CD4-positive, CD25-positive, alpha-beta regulatory T cell (primary cell): Measurements from ENCODE around the gene TPR. TPM values are rescaled to one million over a fixed set of nuclear protein-coding genes. Genes with fewer than 3 reads are reported as not detected.
A peak's percentile ranks its signal among the peaks of the same experiment; 100 is the strongest.
"Not testable (repeated sequence)": the region's sequence is repeated elsewhere in the genome, so short reads cannot be mapped to it uniquely, and the experiment has no call there.

ENCODE experiments used
- ATAC-seq, 2 donors: fragments of 150-1000 bp; cut with Tn5 transposase; one replicate each; pipeline ENCODE4 v1.10.0; 2021; ENCODE audit warnings: low read depth in 2 of 2, moderate number of reproducible peaks in 2 of 2, moderate library complexity in 1 of 2
- DNase-seq, 3 donors: peaks; one replicate each; pipeline versions ENCODE4 v3.0.0 to v3.0.0-alpha.2; 2012 to 2022; ENCODE audit warnings: mixed read lengths in 1 of 3
- H3K27ac ChIP-seq: one replicate; pipeline ENCODE4 v1.7.0; 2013; ENCODE audit warnings: mild to moderate bottlenecking, low read length; ENCODE audit not compliant: insufficient read depth, poor library complexity, severe bottlenecking
- H3K27me3 ChIP-seq: one replicate; pipeline ENCODE4 v1.7.0; 2013; ENCODE audit warnings: low read length; ENCODE audit not compliant: control insufficient read depth, insufficient read depth
- H3K36me3 ChIP-seq: one replicate; pipeline ENCODE4 v1.7.0; 2013; ENCODE audit warnings: mild to moderate bottlenecking, low read length, moderate library complexity; ENCODE audit not compliant: control insufficient read depth, insufficient read depth
- H3K4me1 ChIP-seq: 2 replicates; pipeline ENCODE4 v1.7.0; 2013; ENCODE audit warnings: mild to moderate bottlenecking, low read length; ENCODE audit not compliant: insufficient read depth, control insufficient read depth, poor library complexity, severe bottlenecking
- H3K4me3 ChIP-seq: one replicate; pipeline ENCODE4 v1.7.0; 2013; ENCODE audit warnings: low read depth, mild to moderate bottlenecking, low read length, moderate library complexity
- H3K9me3 ChIP-seq, 2 experiments: 1 replicate in 1 of 2; 2 replicates in 1 of 2; pipeline ENCODE4 v1.7.0; 2013; ENCODE audit warnings: low read length in 2 of 2, mild to moderate bottlenecking in 1 of 2, moderate library complexity in 1 of 2; ENCODE audit not compliant: control insufficient read depth in 2 of 2
- H3K27ac Mint-ChIP-seq, 3 donors: one replicate each; pipeline ENCODE4 v1.8.0; 2020 to 2022; ENCODE audit warnings: mild to moderate bottlenecking in 3 of 3, mixed read lengths in 3 of 3, moderate library complexity in 2 of 3
- H3K27me3 Mint-ChIP-seq: one replicate; pipeline ENCODE4 v1.8.0; 2022; ENCODE audit warnings: mild to moderate bottlenecking, mixed read lengths
- H3K36me3 Mint-ChIP-seq: one replicate; pipeline ENCODE4 v1.8.0; 2020; ENCODE audit warnings: mixed read lengths
- H3K4me1 Mint-ChIP-seq, 4 donors: one replicate each; pipeline ENCODE4 v1.8.0; 2020 to 2022; ENCODE audit warnings: mixed read lengths in 4 of 4, mild to moderate bottlenecking in 1 of 4
- H3K4me3 Mint-ChIP-seq, 4 donors: one replicate each; pipeline ENCODE4 v1.8.0; 2020 to 2022; ENCODE audit warnings: mild to moderate bottlenecking in 4 of 4, mixed read lengths in 4 of 4, moderate library complexity in 3 of 4
- H3K9me3 Mint-ChIP-seq, 7 donors: one replicate each; pipeline ENCODE4 v1.8.0; 2020 to 2022; ENCODE audit warnings: mixed read lengths in 7 of 7, mild to moderate bottlenecking in 3 of 7, moderate library complexity in 2 of 7
- polyA plus RNA-seq, 4 donors: library from polyadenylated mRNA; unstranded; fragments of 300-500 nt; fragmentation: Illumina TruSeq; gene quantifications; one replicate each; pipeline ENCODE4 v1.2.3, GENCODE V29; 2021
- total RNA-seq: library from RNA; stranded (reverse); gene quantifications from one replicate; pipeline ENCODE4 v1.2.3, GENCODE V29; 2022

The TPR gene
- total and polyA plus RNA-seq, 5 donors from 2014 or later = 94.4 to 208 (median 118) TPM

GRCh38 chr1:186386725-186387383 is 11.8 kb upstream of the TPR start:
- Histone ChIP-seq H3K27me3 (no peaks in the 10 kb centered on the region), H3K4me1 (peaks cover 4% of the 10 kb centered on the region), H3K36me3 (peaks cover 49% of the 10 kb centered on the region), H3K9me3 (no peaks in the 10 kb centered on the region), H3K27ac (no peak overlapping the region), H3K4me3 (no peak overlapping the region)
- DNase-seq = no peak
- no peaks in the 10 kb centered on the region for H3K27me3 Mint-ChIP-seq
- no peaks in the 10 kb centered on the region for H3K9me3 Mint-ChIP-seq
- H3K36me3 Mint-ChIP-seq = peaks cover 16% of the 10 kb centered on the region
- peaks cover 4 to 12% (median 9%) of the 10 kb centered on the region in 4 donors for H3K4me1 Mint-ChIP-seq
- ATAC-seq = no peak
- no peak overlapping the region for H3K4me3 Mint-ChIP-seq
- no peak overlapping the region for H3K27ac Mint-ChIP-seq

GRCh38 chr1:186375929-186376319 is 871 bp upstream of the TPR start:
- H3K36me3 ChIP-seq = peaks cover 24% of the 10 kb centered on the region
- ATAC-seq (peak in 1 of 2 donors; percentile 2), DNase-seq (no peak)
- Mint-ChIP-seq H3K9me3 (peaks cover 0 to 2% (median 0%) of the 10 kb centered on the region in 7 donors), H3K36me3 (peaks cover 17% of the 10 kb centered on the region), H3K27me3 (no peaks in the 10 kb centered on the region), H3K27ac (peak overlapping the region; percentile 97 to 99 (median 98)), H3K4me3 (peak overlapping the region; percentile 85 to 99 (median 96)), H3K4me1 (peaks cover 29 to 63% (median 38%) of the 10 kb centered on the region in 4 donors)
- H3K27me3 ChIP-seq = no peaks in the 10 kb centered on the region
- H3K27ac ChIP-seq = peak overlapping the region; percentile 95
- H3K4me3 ChIP-seq = peak overlapping the region; percentile 94
- no peaks in the 10 kb centered on the region for H3K9me3 ChIP-seq
- H3K4me1 ChIP-seq = peaks cover 40% of the 10 kb centered on the region

DNA sequence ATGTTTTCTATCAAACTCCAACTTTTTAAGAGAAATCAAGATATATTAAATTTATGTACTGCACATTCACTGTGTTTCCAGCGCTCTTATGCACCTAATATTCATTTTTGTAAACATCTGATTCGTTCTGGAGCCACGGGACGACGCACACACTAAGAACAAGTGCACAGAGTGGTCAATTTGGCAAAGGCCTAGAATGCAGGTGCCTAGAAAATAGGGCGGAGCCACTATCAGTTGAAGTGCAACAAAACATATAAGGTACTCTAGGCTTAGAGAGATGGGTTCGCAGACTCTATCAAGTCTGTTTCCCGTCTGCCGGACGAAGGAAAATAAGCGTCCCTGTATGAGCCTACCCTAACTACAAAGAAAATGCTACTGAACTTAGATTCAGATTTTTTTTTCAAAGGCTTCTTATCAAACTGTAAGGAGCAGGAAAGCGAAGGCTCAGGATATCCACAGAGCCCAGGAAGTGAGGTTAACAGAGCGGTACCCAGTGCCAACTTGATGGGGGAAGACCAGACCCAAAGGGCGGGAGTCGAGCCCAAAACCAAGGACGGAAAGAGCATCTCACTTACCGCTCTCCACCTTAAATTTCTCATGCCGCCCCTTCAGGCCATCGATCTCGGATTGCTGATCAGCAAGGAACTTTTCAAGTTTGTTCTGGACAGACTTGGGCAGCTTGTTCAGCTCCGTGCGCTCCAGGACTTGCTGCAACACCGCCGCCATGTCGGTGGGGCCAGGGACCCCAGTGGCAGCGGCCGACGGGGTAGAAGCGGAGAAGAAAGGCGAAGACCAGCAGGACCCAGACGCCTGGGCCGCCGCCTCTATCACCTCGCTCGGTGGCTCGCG is 526 bp downstream of the TPR start:
- ATAC-seq (peak in 1 of 2 donors; percentile 1), DNase-seq (peak; percentile 9 to 71 (median 30))
- Mint-ChIP-seq H3K27ac (peak overlapping the region; percentile 97 to 99 (median 98)), H3K9me3 (peaks cover 0 to 2% (median 0%) of the 10 kb centered on the region in 7 donors), H3K36me3 (peaks cover 16% of the 10 kb centered on the region), H3K27me3 (no peaks in the 10 kb centered on the region), H3K4me3 (peak overlapping the region; percentile 85 to 99 (median 96)), H3K4me1 (peaks cover 31 to 70% (median 42%) of the 10 kb centered on the region in 4 donors)
- Histone ChIP-seq H3K4me1 (peaks cover 40% of the 10 kb centered on the region), H3K9me3 (no peaks in the 10 kb centered on the region), H3K36me3 (peaks cover 30% of the 10 kb centered on the region), H3K27ac (peak overlapping the region; percentile 95), H3K4me3 (peak overlapping the region; percentile 98), H3K27me3 (no peaks in the 10 kb centered on the region)

GRCh38 chr1:186347837-186348691 is 27.0 kb downstream of the TPR start:
- H3K9me3 ChIP-seq, H3K4me3 ChIP-seq, H3K27ac ChIP-seq, H3K27me3 ChIP-seq, H3K4me1 Mint-ChIP-seq, H3K4me1 ChIP-seq, ATAC-seq, DNase-seq, H3K9me3 Mint-ChIP-seq, H3K4me3 Mint-ChIP-seq, H3K27me3 Mint-ChIP-seq: not testable (repeated sequence)
- Mint-ChIP-seq H3K27ac (peak overlapping the region; percentile 32 to 70 (median 52)), H3K36me3 (peaks cover 59% of the 10 kb centered on the region)
- H3K36me3 ChIP-seq = peaks cover 95% of the 10 kb centered on the region

GRCh38 chr1:186340772-186341171 is 34.3 kb downstream of the TPR start:
- H3K27me3 ChIP-seq = no peaks in the 10 kb centered on the region
- Mint-ChIP-seq H3K9me3 (no peaks in the 10 kb centered on the region), H3K27me3 (no peaks in the 10 kb centered on the region), H3K27ac (no peak overlapping the region), H3K4me1 (peaks cover 0 to 10% (median 7%) of the 10 kb centered on the region in 4 donors), H3K4me3 (no peak overlapping the region), H3K36me3 (peaks cover 40% of the 10 kb centered on the region)
- no peaks in the 10 kb centered on the region for H3K9me3 ChIP-seq
- H3K4me1 ChIP-seq = no peaks in the 10 kb centered on the region
- H3K4me3 ChIP-seq = no peak overlapping the region
- DNase-seq (no peak), ATAC-seq (no peak)
- H3K27ac ChIP-seq = no peak overlapping the region
- peaks cover 95% of the 10 kb centered on the region for H3K36me3 ChIP-seq

DNA sequence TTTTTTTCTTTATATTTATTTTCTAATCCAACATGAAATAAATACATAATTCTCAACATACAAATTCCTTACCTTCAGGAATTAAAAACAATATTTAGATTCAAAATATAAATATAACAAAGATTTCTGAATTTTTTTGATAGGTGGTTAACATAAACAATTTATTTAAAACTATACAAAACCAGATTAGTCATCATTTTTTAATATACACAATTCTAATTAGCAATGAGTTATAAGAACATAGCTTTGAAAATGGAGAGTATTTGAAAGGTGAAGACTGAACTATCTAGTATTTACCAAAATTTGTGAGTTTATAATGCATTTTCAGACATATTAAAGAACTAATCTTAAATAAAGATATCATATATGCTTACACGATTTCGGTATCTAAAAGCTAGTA is 37.5 kb downstream of the TPR start:
- H3K27me3 Mint-ChIP-seq = no peaks in the 10 kb centered on the region
- Histone ChIP-seq H3K9me3 (no peaks in the 10 kb centered on the region), H3K36me3 (peaks cover 95% of the 10 kb centered on the region), H3K27me3 (no peaks in the 10 kb centered on the region), H3K4me3 (no peak overlapping the region), H3K27ac (no peak overlapping the region), H3K4me1 (no peaks in the 10 kb centered on the region)
- no peak for DNase-seq
- H3K9me3 Mint-ChIP-seq = no peaks in the 10 kb centered on the region
- H3K4me1 Mint-ChIP-seq = peaks cover 0 to 15% (median 5%) of the 10 kb centered on the region in 4 donors
- H3K27ac Mint-ChIP-seq = no peak overlapping the region
- no peak overlapping the region for H3K4me3 Mint-ChIP-seq
- no peak for ATAC-seq
- peaks cover 41% of the 10 kb centered on the region for H3K36me3 Mint-ChIP-seq

GRCh38 chr1:186330758-186331157 is 44.3 kb downstream of the TPR start:
- Histone ChIP-seq H3K27me3 (no peaks in the 10 kb centered on the region), H3K27ac (no peak overlapping the region), H3K36me3 (peaks cover 94% of the 10 kb centered on the region), H3K4me3 (no peak overlapping the region), H3K4me1 (no peaks in the 10 kb centered on the region), H3K9me3 (no peaks in the 10 kb centered on the region)
- H3K4me1 Mint-ChIP-seq = peaks cover 0 to 21% (median 10%) of the 10 kb centered on the region in 4 donors
- ATAC-seq (no peak), DNase-seq (no peak)
- peak overlapping the region in 2 of 3 donors; percentile 10 to 59 for H3K27ac Mint-ChIP-seq
- H3K27me3 Mint-ChIP-seq = no peaks in the 10 kb centered on the region
- no peaks in the 10 kb centered on the region for H3K9me3 Mint-ChIP-seq
- H3K4me3 Mint-ChIP-seq = no peak overlapping the region
- H3K36me3 Mint-ChIP-seq = peaks cover 38% of the 10 kb centered on the region
